Smooth muscle cell of the umbilical artery (primary cell): Measurements from ENCODE around the gene SPANXN4. TPM values are rescaled to one million over a fixed set of nuclear protein-coding genes. Genes with fewer than 3 reads are reported as not detected.

Source experiments
- total RNA-seq: library from RNA; depleted of rRNA; stranded (reverse); fragments of >200 nt; gene quantifications from 2 replicates; pipeline ENCODE4 v1.2.3, GENCODE V29; 2014

SPANXN4 gene, protein sequence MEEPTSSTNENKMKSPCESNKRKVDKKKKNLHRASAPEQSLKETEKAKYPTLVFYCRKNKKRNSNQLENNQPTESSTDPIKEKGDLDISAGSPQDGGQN
- not detected in 2 replicates for total RNA-seq

DNA sequence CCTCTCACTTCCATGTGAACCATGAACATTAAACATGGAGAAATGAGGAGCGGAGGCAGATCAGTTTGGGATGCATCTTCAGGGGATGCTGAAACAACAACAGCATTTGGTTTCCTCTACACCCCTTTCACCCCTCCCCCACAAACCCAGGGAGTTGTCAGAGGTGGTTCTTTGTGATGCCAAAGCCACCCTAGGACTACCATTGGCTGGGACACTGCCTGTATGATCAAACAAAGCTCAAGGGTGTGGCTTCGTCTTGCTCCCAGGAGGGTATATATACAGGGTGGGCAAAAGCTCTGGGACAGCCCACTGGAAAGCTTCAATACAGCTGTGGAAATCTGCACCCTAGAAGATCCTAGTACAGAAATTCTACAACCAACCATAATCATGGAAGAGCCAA is at the start of gene SPANXN4:
SPANXN4 (plus strand) TSS at position 301 of the 400 bp plus-strand sequence; CDS start at position 388, 87 bp downstream.

